Cardiac fibroblast (primary cell): Measurements from ENCODE around the gene HOXB6.

Experiments
- DNase-seq, 2 donors: peaks; one replicate each; pipeline versions ENCODE4 v3.0.0 to v3.0.0-alpha.2; 2010; ENCODE audit warnings: low read depth in 2 of 2
- H3K4me3 ChIP-seq, 2 donors: replicated peaks in 1 of 2; 1 replicate in 1 of 2; 2 replicates in 1 of 2; pipeline ENCODE4 v1.5.1; 2011; ENCODE audit warnings: low read depth in 2 of 2, low read length in 2 of 2, mild to moderate bottlenecking in 2 of 2, moderate library complexity in 1 of 2
- TF ChIP-seq, protein P1 (sequence below): IDR thresholded peaks from one replicate; pipeline ENCODE4 v1.5.1; 2011; ENCODE audit warnings: low read depth, mild to moderate bottlenecking, low read length, inconsistent platforms

The HOXB6 gene

DNA sequence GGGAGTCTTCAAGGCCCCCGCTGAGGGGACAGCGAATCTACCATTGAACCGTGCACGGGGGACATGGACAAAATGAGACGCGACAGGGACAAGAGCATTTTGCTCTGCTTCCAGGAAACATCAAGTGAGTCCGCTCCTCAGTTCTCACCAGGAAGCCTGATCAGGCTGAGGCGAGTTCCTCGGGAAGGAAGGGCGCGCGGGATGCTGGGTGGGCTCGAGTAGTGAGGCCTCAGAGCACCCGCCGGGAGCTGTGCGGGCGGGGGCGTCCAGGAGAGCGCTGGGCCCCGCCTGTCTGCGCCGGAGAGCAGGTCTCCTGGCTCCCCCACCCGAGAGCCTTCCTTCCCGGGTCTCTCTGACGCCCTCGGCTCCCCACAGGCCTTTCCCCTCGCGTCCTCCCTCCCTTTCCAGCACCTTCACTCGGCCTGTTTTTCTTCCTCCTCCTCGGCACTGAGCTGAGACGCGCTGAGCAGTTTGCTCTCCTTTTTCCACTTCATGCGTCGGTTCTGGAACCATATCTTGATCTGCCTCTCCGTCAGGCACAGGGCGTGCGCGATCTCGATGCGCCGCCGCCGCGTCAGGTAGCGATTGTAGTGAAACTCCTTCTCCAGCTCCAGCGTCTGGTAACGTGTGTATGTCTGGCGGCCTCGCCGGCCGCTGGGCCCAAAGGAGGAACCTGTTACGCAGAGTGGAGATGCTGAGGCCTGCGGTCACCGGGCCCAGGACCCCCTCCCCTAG is 8.6 kb downstream of the HOXB6 start:
- TF ChIP-seq, protein P1, sequence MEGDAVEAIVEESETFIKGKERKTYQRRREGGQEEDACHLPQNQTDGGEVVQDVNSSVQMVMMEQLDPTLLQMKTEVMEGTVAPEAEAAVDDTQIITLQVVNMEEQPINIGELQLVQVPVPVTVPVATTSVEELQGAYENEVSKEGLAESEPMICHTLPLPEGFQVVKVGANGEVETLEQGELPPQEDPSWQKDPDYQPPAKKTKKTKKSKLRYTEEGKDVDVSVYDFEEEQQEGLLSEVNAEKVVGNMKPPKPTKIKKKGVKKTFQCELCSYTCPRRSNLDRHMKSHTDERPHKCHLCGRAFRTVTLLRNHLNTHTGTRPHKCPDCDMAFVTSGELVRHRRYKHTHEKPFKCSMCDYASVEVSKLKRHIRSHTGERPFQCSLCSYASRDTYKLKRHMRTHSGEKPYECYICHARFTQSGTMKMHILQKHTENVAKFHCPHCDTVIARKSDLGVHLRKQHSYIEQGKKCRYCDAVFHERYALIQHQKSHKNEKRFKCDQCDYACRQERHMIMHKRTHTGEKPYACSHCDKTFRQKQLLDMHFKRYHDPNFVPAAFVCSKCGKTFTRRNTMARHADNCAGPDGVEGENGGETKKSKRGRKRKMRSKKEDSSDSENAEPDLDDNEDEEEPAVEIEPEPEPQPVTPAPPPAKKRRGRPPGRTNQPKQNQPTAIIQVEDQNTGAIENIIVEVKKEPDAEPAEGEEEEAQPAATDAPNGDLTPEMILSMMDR: no peak
- H3K4me3 ChIP-seq: no peak overlapping the region
- DNase-seq: no peak

DNA sequence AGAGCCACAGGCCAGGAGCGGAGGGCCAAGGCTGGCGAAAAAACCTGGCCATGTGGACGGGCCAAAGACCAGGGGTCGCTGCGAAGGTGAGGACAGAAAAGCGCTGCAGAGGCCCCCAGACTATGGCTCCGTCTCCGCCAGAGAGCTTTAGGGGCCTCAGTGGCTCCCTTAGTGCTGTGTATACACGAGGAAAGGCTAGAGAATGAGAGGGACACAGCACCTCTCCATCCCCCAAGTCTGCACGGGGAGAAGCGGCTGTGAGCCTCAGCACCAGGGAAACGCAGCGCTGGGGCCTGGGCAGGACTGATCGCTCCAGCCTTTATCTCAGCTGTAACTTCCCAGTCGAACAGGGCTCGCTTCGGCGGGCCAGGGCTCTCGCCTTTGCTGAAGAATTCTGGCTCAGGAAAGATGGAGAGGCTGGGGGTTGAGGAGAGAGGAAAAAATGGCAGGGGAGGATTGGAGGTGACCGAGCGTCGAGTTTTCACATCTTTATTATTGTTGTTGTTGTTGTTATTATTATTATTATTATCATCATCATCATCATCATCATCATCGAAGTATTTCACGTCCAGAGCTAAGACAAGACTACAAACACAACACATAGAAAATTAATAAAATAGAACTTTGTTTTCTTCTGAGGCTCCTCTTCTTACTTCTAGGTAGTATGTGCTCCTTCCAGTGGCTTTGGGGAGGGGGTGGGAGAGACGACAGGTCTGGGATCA is 9.3 kb downstream of the HOXB6 start:
- H3K4me3 ChIP-seq: no peak overlapping the region
- DNase-seq: no peak
- TF ChIP-seq, protein P1: no peak

DNA sequence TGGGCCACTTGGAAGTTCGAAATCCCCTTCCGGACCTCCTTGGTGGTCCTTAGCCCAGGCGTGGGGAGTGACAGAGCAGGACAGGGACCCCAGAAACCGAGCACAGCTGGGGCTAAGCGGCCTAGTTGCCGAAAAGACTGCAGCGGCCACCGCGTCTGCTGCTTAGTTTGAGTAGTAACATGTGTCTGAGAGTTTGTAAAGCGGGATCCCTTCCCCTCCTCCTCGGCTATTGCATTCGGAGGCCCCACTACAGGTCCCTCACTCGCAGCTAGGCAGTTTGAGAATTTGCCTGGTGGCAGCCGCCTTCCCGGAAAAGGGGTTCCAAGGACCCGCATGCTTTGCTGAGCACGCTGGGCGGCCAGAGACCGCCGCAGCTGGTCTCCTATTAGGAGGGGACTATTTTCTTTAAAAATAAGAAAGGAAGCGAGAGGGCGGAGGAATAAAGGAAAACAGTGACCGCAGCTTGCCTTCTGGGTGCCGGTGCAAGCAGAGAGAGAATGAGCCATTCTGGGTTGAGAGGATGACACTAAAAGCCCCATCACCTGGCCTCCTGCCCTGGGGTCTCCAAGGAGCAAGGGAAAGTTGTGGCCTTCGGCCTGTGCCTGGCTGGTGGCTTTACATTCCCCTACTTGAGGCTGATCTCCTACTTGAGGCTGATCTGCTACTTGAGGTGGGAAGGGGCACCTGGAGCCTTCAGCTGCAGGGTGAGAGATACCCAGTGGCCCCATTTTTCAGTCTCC is 10.1 kb downstream of the HOXB6 start:
- DNase-seq: no peak
- no peak overlapping the region for H3K4me3 ChIP-seq
- TF ChIP-seq, protein P1: no peak

DNA sequence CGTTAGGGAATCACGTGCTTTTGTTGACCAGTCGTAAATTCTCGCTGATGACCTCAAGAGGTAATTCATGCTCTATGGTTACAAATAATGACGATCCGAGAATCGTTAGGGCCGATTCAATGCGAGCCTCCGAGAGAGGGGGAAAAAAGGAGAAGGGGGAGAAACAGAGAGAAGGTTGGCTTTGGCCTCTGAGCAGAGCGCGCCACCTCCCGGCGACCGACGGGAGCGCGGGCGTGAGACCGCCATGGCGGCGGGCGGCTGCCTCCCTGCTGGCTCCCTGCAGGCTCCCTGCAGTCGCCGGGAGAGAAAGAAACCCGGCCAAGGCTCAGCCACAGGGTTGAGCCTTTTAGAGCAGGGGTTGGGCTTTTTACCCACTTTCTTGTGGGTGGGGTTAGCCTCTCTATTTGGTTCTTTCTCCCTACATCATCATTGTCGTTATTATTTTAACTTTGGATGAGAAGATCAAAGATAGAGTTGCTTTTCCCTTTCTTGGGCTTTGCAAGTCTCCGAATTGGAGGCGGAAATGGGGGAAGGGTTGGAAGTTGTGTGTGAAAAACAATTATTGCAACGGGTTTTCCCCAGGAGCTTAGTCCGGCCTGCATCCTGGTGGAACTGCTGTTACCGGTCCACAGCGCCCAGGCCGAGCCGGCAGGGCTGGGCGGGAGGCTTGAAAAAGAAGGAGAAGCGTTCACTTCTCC is 10.8 kb downstream of the HOXB6 start:
- TF ChIP-seq, protein P1: peak; percentile 81
- DNase-seq: peak; percentile 73 to 75
- peak overlapping the region in 1 of 2 donors; percentile 24 for H3K4me3 ChIP-seq

DNA sequence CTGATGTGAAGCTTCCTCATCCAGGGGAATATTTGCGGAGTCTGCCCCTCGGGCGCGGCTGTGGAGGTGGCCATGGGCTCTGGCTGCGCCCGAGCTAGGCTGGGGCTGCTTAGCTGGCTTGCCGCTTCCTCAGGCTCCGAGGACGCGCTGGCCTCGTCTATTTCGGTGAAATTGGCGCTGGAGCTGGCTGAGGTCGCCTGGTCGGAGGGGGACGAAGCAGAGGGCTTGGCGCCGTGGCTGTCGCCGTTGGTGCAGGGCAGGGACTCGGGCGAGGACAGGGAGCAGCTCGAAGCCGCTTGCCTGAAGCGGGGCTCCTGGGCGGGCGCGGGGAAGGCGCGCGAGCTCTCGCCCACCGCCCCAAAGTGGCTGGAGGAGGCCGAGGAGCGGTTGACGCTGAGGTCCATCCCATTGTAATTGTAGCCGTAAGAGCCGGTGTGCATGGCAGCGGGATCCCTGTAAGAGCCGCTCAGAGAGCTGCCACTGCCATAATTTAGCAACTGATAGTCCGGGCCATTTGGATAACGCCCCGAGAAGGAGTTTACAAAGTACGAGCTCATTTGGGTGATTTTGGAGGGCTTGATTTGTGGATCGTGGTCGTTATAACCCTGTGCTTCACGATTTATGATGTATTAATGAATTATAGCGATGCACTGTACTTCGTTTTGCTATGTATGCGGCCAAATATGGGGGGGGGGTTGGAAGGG is 11.5 kb downstream of the HOXB6 start, which contains the start of gene HOXB5:
HOXB5 (minus strand) TSS at position 654 of the 704 bp plus-strand sequence; CDS start at position 557, 97 bp downstream.
- no peak for DNase-seq
- TF ChIP-seq, protein P1: no peak
- H3K4me3 ChIP-seq: peak within 1 kb of the TSS; percentile 9 to 50

DNA sequence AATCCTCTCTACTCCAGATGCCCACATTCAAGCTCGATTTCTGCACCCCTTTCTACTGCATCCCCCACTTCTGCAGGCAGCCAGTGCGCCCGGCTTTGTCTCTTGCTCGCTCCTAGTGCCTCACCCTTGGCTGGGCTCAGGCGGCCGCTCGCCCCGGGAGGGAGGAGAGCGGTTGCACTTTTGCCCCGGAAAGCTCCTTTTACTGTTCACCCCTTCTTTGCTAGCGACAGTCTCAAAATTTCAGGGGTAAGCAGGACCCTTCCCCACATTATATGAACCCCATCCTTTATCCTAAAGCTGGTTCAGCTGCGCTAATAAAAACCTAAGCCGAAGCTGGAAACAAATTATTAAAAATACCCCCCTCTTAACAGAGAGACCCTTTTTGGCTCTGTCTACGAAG is 12.2 kb downstream of the HOXB6 start:
- DNase-seq: no peak
- TF ChIP-seq, protein P1: no peak
- no peak overlapping the region for H3K4me3 ChIP-seq
